ENCODE data around the gene SORBS1.

Gene SORBS1

GRCh38 chr10:95561177-95561863 is at the start of gene SORBS1:
Gene SORBS1, minus strand, starts transcription at chr10:95561371. Its CDS starts 120,236 bp downstream, at chr10:95441135.
- peak; percentile 94 to 99 (median 96) for DNase-seq
- intact Hi-C loops (cut with DNase I): no loop called here

GRCh38 chr10:95610727-95611126 is 49.6 kb upstream of the SORBS1 start:
- DNase-seq: no peak
- intact Hi-C loops (cut with DNase I): no loop called here

GRCh38 chr10:95606922-95607321 is 45.8 kb upstream of the SORBS1 start:
- DNase-seq: no peak
- intact Hi-C loops (cut with DNase I): no loop called here

GRCh38 chr10:95605163-95605562 is 44.0 kb upstream of the SORBS1 start:
- DNase-seq: no peak
- intact Hi-C loops (cut with DNase I): no loop called here

GRCh38 chr10:95604630-95605029 is 43.5 kb upstream of the SORBS1 start:
- DNase-seq: no peak
- intact Hi-C loops (cut with DNase I): no loop called here

- DNase-seq: no peak
- intact Hi-C loops (cut with DNase I): no loop called here
These were observed 41.2 kb upstream of the SORBS1 start for GRCh38 chr10:95602382-95602781.

GRCh38 chr10:95601116-95601719 is 40.0 kb upstream of the SORBS1 start:
- peak; percentile 45 to 95 (median 76) for DNase-seq
- intact Hi-C loops (cut with DNase I): loop anchor here (1.0 kb wide), 2 partner anchors 171 to 227 kb away; no protein-coding TSS in a partner anchor

GRCh38 chr10:95600158-95600557 is 39.0 kb upstream of the SORBS1 start:
- no peak for DNase-seq
- intact Hi-C loops (cut with DNase I): no loop called here

- no peak for DNase-seq
- intact Hi-C loops (cut with DNase I): no loop called here
These were observed 36.6 kb upstream of the SORBS1 start for GRCh38 chr10:95597788-95598187.

- DNase-seq: no peak
- intact Hi-C loops (cut with DNase I): no loop called here
These were observed 26.9 kb upstream of the SORBS1 start for GRCh38 chr10:95588025-95588424.

- DNase-seq: no peak
- intact Hi-C loops (cut with DNase I): no loop called here
These were observed 18.8 kb upstream of the SORBS1 start for GRCh38 chr10:95579835-95580535.

- DNase-seq: no peak
- intact Hi-C loops (cut with DNase I): no loop called here
These were observed 18.1 kb upstream of the SORBS1 start for GRCh38 chr10:95579292-95579691.

- DNase-seq: no peak
- intact Hi-C loops (cut with DNase I): no loop called here
These were observed 17.4 kb upstream of the SORBS1 start for GRCh38 chr10:95578619-95579018.

- intact Hi-C loops (cut with DNase I): no loop called here
- DNase-seq: no peak
These were observed 13.6 kb upstream of the SORBS1 start for GRCh38 chr10:95574649-95575365.

- DNase-seq: no peak
- intact Hi-C loops (cut with DNase I): no loop called here
These were observed 12.9 kb upstream of the SORBS1 start for GRCh38 chr10:95573964-95574604.

GRCh38 chr10:95573527-95573926 is 12.4 kb upstream of the SORBS1 start:
- DNase-seq: no peak
- intact Hi-C loops (cut with DNase I): no loop called here

- peak in 2 of 10 donors; percentile 27 to 83 for DNase-seq
- intact Hi-C loops (cut with DNase I): no loop called here
These were observed 11.1 kb upstream of the SORBS1 start for GRCh38 chr10:95572131-95572820.

- DNase-seq: peak in 3 of 10 donors; percentile 23 to 85 (median 81)
- intact Hi-C loops (cut with DNase I): no loop called here
These were observed 10.2 kb upstream of the SORBS1 start for GRCh38 chr10:95571390-95571789.

- no peak for DNase-seq
- intact Hi-C loops (cut with DNase I): no loop called here
These were observed 8.2 kb upstream of the SORBS1 start for GRCh38 chr10:95569368-95569767.
